Fibroblast of lung (primary cell): ENCODE data around the gene CNTNAP5.

ENCODE experiments used
- CTCF ChIP-seq, 2 donors: IDR thresholded peaks in 1 of 2; conservative IDR thresholded peaks in 1 of 2; 1 replicate in 1 of 2; 2 replicates in 1 of 2; pipeline ENCODE4 v1.5.1; 2011 to 2012; ENCODE audit warnings: low read length in 2 of 2, control low read depth in 1 of 2, inconsistent platforms in 1 of 2, low read depth in 1 of 2, mild to moderate bottlenecking in 1 of 2
- EZH2 ChIP-seq: IDR thresholded peaks from 2 replicates; pipeline ENCODE4 v1.5.1; 2012; ENCODE audit warnings: low read length, control low read depth, mild to moderate bottlenecking; ENCODE audit errors: missing control alignments

- no peak for TF ChIP-seq EZH2
- no peak for TF ChIP-seq CTCF (conservative IDR thresholded peaks at IDR 0.05 in 1 of 2, IDR thresholded peaks at IDR 0.05 in 1 of 2; ENCODE audit: low read depth in 1 of 2, low read length in 2 of 2)
Observed at GRCh38 chr2:124756048-124756447, 731.0 kb downstream of the CNTNAP5 start.
